Measurements from ENCODE around the gene HNRNPDL.
"Not testable (repeated sequence)": the region's sequence is repeated elsewhere in the genome, so short reads cannot be mapped to it uniquely, and the experiment has no call there.

The HNRNPDL gene

GRCh38 chr4:82431831-82432230, 1.6 kb upstream of the HNRNPDL start:
- DNase-seq = no peak

- peak; percentile 6 for DNase-seq
These were observed 893 bp upstream of the HNRNPDL start for GRCh38 chr4:82430964-82431745.

GRCh38 chr4:82429728-82430192, 502 bp downstream of the HNRNPDL start:
- no peak for DNase-seq

GRCh38 chr4:82428969-82429727, 1.1 kb downstream of the HNRNPDL start:
- peak; percentile 78 for DNase-seq

GRCh38 chr4:82428526-82428968, 1.7 kb downstream of the HNRNPDL start:
- DNase-seq = no peak

- no peak for DNase-seq
These were observed 4.8 kb downstream of the HNRNPDL start for GRCh38 chr4:82425478-82425877.

GRCh38 chr4:82423245-82424054, 6.8 kb downstream of the HNRNPDL start:
- no peak for DNase-seq

- DNase-seq = no peak
These were observed 7.6 kb downstream of the HNRNPDL start for GRCh38 chr4:82422616-82423015.

- no peak for DNase-seq
These were observed 8.3 kb downstream of the HNRNPDL start for GRCh38 chr4:82421796-82422560.

GRCh38 chr4:82419451-82419850, 10.8 kb downstream of the HNRNPDL start:
- DNase-seq = no peak

- no peak for DNase-seq
These were observed 14.3 kb downstream of the HNRNPDL start for GRCh38 chr4:82415922-82416365.

GRCh38 chr4:82415061-82415460, 15.2 kb downstream of the HNRNPDL start:
- DNase-seq = not testable (repeated sequence)

- DNase-seq = no peak
These were observed 26.5 kb downstream of the HNRNPDL start for GRCh38 chr4:82403725-82404124.

GRCh38 chr4:82402196-82402775, 28.0 kb downstream of the HNRNPDL start:
- peak; percentile 34 for DNase-seq

- DNase-seq = no peak
These were observed 28.7 kb downstream of the HNRNPDL start for GRCh38 chr4:82401600-82401999.

GRCh38 chr4:82398263-82398662, 32.0 kb downstream of the HNRNPDL start:
- no peak for DNase-seq

- no peak for DNase-seq
These were observed 32.7 kb downstream of the HNRNPDL start for GRCh38 chr4:82397527-82397926.

- no peak for DNase-seq
These were observed 35.4 kb downstream of the HNRNPDL start for GRCh38 chr4:82394896-82395295.

- DNase-seq = not testable (repeated sequence)
These were observed 40.2 kb downstream of the HNRNPDL start for GRCh38 chr4:82390061-82390460.

- no peak for DNase-seq
These were observed 41.9 kb downstream of the HNRNPDL start for GRCh38 chr4:82388405-82388804.

- DNase-seq = not testable (repeated sequence)
These were observed 44.0 kb downstream of the HNRNPDL start for GRCh38 chr4:82386312-82386711.

- DNase-seq = no peak
These were observed 47.5 kb downstream of the HNRNPDL start for GRCh38 chr4:82382751-82383150.

Data from NCI-H187 treated with DMSO at 0.1 percent for 48 hours (cell line).